GM11168 (cell line): ENCODE data around the gene CUL5.

Source experiments
- in situ Hi-C: fragments of 300-500 bp; cut with MboI; formaldehyde crosslinking; loops from one replicate; pipeline ENCODE4 v1.12.0; 2022; ENCODE audit warnings: low sequenced_read_pairs; ENCODE audit not compliant: unreplicated experiment

CUL5 gene

GRCh38 chr11:108008656-108009496 is at the start of gene CUL5:
CUL5 (plus strand) TSS chr11:108008898; CDS start chr11:108009349, 451 bp downstream.
- in situ Hi-C loops, result no loop called here

- in situ Hi-C loops, result no loop called here
Observed at GRCh38 chr11:107961480-107961879, 47.2 kb upstream of the CUL5 start.

- in situ Hi-C loops, result no loop called here
Observed at GRCh38 chr11:107962181-107962580, 46.5 kb upstream of the CUL5 start.

- in situ Hi-C loops, result no loop called here
Observed at GRCh38 chr11:107963091-107963490, 45.6 kb upstream of the CUL5 start.

GRCh38 chr11:107969219-107969618 is 39.5 kb upstream of the CUL5 start:
- in situ Hi-C loops, result no loop called here

- in situ Hi-C loops, result no loop called here
Observed at GRCh38 chr11:107970049-107970448, 38.6 kb upstream of the CUL5 start.

- in situ Hi-C loops, result no loop called here
Observed at GRCh38 chr11:107973641-107974040, 35.1 kb upstream of the CUL5 start.

- in situ Hi-C loops, result no loop called here
Observed at GRCh38 chr11:107988397-107989158, 20.1 kb upstream of the CUL5 start.

- in situ Hi-C loops, result no loop called here
Observed at GRCh38 chr11:107991868-107992414, 16.8 kb upstream of the CUL5 start.

- in situ Hi-C loops, result no loop called here
Observed at GRCh38 chr11:107996006-107996776, 12.5 kb upstream of the CUL5 start.

GRCh38 chr11:107998761-107999160 is 9.9 kb upstream of the CUL5 start:
- in situ Hi-C loops, result no loop called here

GRCh38 chr11:107999759-108000455 is 8.8 kb upstream of the CUL5 start:
- in situ Hi-C loops, result no loop called here

GRCh38 chr11:108002476-108002875 is 6.2 kb upstream of the CUL5 start:
- in situ Hi-C loops, result no loop called here

GRCh38 chr11:108003623-108004022 is 5.1 kb upstream of the CUL5 start:
- in situ Hi-C loops, result no loop called here

- in situ Hi-C loops, result no loop called here
Observed at GRCh38 chr11:108007819-108008218, 879 bp upstream of the CUL5 start.

- in situ Hi-C loops, result no loop called here
Observed at GRCh38 chr11:108009497-108010370, 1.0 kb downstream of the CUL5 start.

GRCh38 chr11:108012139-108012725 is 3.5 kb downstream of the CUL5 start:
- in situ Hi-C loops, result no loop called here

GRCh38 chr11:108016647-108017046 is 7.9 kb downstream of the CUL5 start:
- in situ Hi-C loops, result no loop called here

GRCh38 chr11:108018708-108019107 is 10.0 kb downstream of the CUL5 start:
- in situ Hi-C loops, result no loop called here
